GM21723 (cell line): Measurements from ENCODE around the gene TTC39A.
A peak's percentile ranks its signal among the peaks of the same experiment; 100 is the strongest.

ENCODE experiments used
- ATAC-seq: cut with Tn5 transposase; IDR thresholded peaks from one replicate; pipeline ENCODE4 v1.9.1; 2021; ENCODE audit warnings: mild to moderate bottlenecking, moderate library complexity; ENCODE audit not compliant: unreplicated experiment

TTC39A gene

DNA sequence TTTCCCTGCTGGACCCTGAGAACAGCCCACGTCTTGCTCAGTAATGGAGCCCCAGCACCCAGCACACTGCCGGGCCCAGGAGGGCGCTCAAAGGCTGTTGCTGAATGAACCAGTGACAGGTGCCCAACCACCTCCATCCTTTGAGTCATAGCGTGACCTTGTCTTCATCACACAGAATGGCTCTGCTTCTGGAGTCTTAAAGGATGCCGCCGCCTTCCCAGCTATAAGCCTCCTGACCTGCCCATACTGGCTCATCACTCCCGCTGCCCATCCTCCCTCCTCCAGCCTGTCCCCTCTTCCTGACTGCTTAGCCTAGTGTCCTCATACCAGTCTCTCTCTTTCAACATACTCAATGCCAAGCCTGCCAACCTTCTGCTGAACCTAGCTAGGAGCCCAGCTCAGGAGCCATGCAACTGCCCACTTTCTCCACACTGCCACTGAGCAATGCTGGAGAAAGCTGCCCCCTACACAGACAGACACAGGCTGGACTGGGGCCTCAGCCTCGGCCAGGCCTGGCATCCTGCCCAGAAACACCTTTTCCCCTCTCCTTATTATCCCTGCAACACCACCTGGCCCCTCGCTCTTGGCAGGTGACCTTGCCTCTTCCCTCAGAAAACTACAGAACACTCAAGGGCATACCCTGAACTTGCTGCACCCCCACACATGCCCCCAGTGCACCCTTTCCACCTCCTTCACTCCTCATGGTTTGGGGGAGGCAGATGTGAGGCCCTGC, 14.1 kb downstream of the TTC39A start:
- no peak for ATAC-seq

GRCh38 chr1:51314974-51315373, 15.4 kb downstream of the TTC39A start:
- no peak for ATAC-seq

DNA sequence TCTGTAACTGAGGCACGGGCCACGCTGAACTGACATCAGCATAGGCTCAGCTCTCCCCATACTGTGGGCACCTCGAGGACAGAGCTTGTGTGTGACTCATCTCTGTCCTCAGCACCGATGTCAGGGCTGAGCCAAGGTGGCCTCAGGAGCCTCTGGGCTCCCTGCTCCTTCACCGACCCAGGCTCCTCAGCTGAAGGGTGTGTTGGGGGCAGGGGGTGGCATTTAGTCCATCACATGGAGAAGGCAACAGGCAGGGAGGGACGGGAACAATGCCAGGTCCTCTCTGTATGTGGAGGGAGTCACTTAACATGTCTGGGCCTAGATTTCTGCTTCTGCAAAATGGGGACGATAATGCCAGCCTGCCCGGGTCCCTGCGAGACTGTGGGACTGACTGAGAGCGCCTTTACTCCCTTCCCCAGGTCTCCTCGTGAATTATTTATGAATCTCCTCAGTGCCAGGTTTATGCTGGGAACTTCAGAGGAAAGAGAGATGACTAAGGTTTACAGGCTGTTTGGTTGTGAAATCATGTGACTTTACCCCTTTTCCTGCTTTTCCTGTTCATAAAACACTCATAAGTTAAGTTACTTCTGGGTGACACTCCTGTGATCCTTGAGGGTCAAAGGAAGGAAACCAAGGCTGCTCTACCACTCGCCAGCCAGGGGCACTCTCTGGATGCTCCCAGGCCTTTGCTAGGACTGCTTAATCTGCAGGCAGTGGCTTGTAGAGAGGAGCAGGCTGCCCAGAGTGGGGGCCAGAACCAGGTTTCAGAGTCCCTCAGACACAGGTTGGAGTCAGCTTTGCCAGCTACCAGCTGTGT, 16.2 kb downstream of the TTC39A start:
- no peak for ATAC-seq

DNA sequence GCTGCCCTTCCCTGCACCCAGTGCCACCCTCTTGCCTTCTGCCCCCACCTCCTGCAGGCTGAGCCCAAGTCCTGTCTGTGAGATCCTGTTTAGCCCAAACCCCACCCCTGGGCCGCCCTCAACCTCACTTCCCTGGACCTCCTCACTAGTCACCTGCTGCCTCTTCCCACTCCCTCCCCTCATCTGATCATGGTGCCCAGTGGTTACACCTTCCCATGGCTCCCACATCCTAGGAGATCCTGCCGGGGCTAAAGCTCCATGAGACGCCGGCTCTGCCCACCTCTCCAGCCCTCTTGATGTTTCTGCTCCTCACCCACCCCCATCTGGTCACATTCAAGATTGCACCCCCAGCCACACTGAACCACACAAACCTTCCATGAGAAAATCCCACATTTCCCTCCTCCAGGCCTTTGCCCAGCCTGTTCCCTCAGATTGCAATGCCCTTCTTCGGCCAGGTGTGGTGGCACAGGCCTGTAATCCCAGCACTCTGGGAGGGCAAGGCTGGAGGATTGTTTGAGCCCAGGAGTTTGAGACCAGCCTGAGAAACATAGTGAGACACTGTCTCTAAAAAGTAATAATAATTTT, 17.0 kb downstream of the TTC39A start:
- no peak for ATAC-seq

DNA sequence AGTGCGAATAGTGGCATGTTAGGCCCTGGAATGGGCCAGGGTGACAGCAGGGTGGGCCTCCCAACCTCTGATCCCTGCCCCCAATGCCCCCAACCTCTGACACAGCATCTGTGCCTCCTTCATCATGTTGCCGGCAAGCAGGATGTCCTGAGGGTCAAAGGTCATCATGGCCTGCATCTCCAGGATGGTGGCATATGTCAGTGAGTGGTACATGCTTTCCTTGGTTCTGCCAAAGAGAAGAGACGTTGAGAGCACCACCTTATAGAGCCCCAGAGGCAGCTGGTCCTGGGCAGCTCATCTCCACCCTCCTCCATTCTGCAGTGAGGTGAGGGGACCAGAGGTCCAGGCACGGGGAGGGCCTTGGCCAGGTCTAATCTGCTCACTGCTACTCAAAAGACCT, 17.6 kb downstream of the TTC39A start:
- no peak for ATAC-seq

GRCh38 chr1:51311826-51312225, 18.5 kb downstream of the TTC39A start:
- ATAC-seq: no peak

- no peak for ATAC-seq
These were observed 19.3 kb downstream of the TTC39A start for GRCh38 chr1:51310871-51311613.

DNA sequence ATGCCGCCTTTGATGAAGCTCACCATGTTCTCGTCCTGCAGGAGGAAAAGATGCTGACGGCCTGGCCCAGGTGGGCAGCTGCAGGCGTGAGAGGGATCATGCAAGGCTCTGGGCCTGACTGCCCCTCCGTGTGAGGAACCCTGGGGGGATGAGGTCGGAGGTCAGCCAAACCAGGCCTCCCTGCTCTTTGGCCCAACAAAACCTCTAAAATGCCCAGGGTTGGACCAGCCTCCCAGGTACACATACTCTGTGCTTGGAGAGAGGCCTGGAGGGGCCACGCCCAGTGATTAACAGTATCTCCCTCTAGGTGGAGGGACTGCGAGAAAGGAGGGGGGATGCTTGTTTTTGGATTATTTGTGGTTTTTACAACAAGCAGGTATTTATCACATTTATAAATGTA, 21.1 kb downstream of the TTC39A start:
- no peak for ATAC-seq

GRCh38 chr1:51308636-51309035, 21.7 kb downstream of the TTC39A start:
- no peak for ATAC-seq

- ATAC-seq: no peak
These were observed 23.4 kb downstream of the TTC39A start for GRCh38 chr1:51306950-51307349.

GRCh38 chr1:51305371-51305823, 25.0 kb downstream of the TTC39A start:
- ATAC-seq: no peak

- no peak for ATAC-seq
These were observed 26.0 kb downstream of the TTC39A start for GRCh38 chr1:51304360-51304759.

DNA sequence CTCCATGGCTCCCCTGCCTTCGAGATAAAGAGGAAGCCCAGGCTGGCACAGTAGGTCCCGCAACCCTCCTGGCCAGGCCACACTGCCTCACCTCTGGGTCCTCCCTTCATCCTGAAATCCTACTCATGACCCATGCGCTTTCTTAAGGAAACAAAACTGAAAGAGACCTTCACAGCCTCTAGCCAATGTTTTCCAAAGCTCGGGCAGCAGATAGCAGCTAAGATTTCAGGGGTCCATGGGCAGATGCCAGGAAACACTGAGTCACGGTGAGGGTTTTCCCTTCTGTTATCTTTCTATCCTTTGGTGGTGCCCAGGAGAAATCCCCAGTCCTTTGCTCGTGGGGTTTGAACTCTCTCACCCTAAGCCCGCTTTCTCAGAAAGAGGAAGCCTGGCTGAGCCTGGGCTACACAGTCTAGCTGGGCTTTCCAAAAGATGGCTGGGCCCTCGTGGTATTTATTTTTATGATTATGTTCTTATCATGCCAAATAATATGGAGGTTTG, 26.6 kb downstream of the TTC39A start:
- peak; percentile 38 for ATAC-seq

- no peak for ATAC-seq
These were observed 27.0 kb downstream of the TTC39A start for GRCh38 chr1:51303315-51303714.

DNA sequence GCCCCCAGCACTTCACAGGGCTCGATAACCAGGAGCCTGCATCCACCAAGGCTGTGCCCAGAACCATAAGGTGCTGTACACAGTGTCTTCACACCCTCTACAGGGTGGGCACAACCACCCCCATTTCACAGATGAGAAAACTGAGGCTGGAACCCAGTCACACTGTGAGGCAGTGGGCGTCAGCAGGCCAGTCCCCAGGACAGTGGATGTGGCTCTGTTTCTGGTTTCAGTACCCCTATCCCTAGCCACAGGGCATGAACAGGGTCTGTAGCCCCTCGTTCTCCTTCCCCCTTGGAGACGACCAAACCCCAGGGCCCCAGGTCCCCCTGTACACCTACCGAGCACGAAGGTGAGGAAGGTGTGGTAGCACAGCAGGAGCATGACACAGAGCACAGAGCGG, 27.6 kb downstream of the TTC39A start:
- no peak for ATAC-seq

DNA sequence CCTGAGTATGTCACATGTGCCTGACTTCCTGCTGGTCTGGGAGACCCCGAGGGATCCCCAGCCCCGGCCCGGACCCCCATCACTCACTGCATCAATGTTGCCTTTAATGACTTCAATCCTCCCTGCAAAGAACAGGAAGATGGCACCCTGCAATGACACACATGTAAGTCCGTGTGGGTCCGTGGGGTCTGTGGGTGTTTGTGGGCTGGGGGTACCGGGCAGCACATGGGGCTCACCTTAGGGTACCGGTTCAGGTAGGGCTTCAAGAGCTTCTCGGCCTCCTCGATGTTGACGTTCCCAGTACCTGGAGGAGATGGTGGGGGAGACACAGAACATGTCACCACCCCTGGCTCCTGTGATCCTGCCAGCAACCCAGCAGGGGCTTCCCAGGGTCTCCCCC, 28.1 kb downstream of the TTC39A start:
- no peak for ATAC-seq

DNA sequence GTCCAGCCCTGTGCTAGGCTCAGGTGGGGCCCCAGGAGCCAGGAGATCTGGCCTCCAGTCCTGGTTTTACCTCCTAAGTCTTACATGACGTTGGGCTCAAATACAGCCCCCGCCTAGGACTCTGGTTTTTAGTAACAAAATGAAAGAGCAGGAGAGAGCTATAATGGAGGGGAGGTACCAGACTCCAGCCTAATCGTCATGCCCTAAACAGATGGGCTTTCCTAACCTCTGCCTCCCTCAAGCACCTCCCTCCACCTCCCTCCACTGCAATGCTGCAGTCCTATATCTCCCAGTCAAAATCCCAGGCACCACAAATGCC, 28.6 kb downstream of the TTC39A start:
- no peak for ATAC-seq

GRCh38 chr1:51301152-51301843, 29.1 kb downstream of the TTC39A start:
- ATAC-seq: no peak

DNA sequence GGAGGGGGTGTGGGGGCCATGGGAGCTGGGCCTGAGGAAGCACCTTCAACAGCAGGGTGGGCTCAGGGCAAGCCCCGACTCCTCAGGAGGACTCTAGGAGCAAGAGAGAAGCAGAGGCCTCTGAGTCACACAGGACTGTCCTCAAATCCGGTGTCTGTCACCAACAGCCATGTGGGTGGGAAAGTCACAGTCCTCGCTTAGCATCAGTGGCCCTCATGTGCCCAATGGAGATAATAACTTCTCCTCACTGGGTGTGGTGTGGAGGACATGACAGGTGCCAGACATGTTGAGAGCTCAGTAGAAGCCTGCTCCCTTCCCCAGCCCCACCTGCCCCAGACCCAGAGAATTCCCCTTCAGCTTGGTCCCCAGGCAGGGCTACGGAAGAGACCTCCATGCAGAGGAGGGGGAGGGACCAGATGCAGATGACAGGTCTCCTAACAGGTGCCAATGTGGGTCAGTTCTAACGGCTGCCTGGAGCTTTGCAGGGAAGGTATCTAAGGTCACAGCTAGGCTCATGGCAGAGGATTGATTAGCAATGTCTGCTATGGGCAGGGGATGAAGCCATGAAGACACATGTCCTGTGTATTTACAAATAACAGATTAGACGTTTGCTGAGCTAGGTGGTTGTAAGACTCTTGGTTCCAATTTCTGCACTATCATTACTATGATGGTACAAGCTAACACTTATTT, 30.2 kb downstream of the TTC39A start:
- no peak for ATAC-seq
